ENCODE data around the gene TTC7B. TPM values are rescaled to one million over a fixed set of nuclear protein-coding genes. Genes with fewer than 3 reads are reported as not detected.

TTC7B gene
- total and polyA plus RNA-seq, 2 of the 13 experiments (the other 11 are each of a cell fraction or from before 2014, with no cell fraction given) = 1.3 to 3.2 TPM

DNA sequence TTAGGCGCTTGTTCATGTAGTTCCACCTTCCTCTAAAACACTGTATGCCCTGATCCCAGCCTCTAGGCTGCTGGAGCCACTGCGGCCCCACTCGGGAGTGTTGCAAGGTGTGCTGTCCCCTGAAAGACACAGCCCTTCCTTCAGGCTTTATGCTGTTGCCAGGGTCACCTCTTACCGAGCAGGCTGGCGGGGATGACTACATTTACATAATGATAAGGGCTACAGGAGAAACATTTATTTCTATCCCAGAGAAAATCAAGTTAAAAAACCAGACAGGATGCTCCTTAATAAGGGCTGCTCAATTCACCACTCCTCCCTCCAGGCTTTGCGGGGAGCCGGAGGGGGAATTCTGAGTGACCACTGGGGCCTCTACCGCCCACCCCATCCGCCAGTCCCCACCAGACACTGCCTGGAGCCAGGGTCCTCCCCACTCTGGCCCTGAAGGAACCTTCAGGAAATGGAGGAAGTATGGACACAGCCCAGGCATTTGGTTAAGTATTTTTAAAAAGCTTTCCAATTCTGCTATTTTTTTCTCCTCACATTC is 200.6 kb downstream of the TTC7B start:
- Histone ChIP-seq H3K36me3 (replicated peaks in 1 of 2; ENCODE audit: control insufficient read depth in 1 of 2, insufficient read depth in 2 of 2, low read length in 2 of 2) (no peaks in the 10 kb centered on the region), H3K9me3 (ENCODE audit: low read length) (no peaks in the 10 kb centered on the region), H3K9ac (ENCODE audit: insufficient read depth, low read depth, low read length) (no peak overlapping the region), H3K4me2 (ENCODE audit: low read depth, low read length) (no peak overlapping the region), H3K4me1 (ENCODE audit: insufficient read depth, low read length) (no peaks in the 10 kb centered on the region), H2AFZ (ENCODE audit: low read length) (no peak overlapping the region), H4K20me1 (ENCODE audit: insufficient read depth, low read length) (no peaks in the 10 kb centered on the region), H3K4me3 (replicated peaks in 1 of 3; ENCODE audit: insufficient read depth in 1 of 3, low read depth in 2 of 3, low read length in 3 of 3) (no peak overlapping the region), H3K27ac (ENCODE audit: extremely low read length, insufficient read depth, low read length) (no peak overlapping the region), H3K79me2 (ENCODE audit: insufficient read depth, low read length) (no peaks in the 10 kb centered on the region), H3K27me3 (ENCODE audit: control insufficient read depth in 1 of 2, insufficient read depth in 2 of 2, low read length in 2 of 2) (no peaks in the 10 kb centered on the region)
- no peak for ATAC-seq
- in situ Hi-C loops (cut with HindIII; ENCODE audit: extremely low pct_ligation_motif_present, low pct_unique_long_range_greater_than_20kb) = no loop called here
- ChIA-PET CTCF (ENCODE audit: low intra/inter-chr PET ratio, low total read pairs) (no interaction called here), POLR2A (no interaction called here)
- 59% methylated on average over 7 of the region's 9 CpGs for WGBS (ENCODE audit: low lambda C conversion rate)
- no peak for DNase-seq (ENCODE audit: low spot score)
- BruUV-seq (replicated peaks) = no TSS peak
- FAIRE-seq = no peak
- intact Hi-C loops (cut with micrococcal nuclease; ENCODE audit: unreplicated experiment) = no loop called here
- TF ChIP-seq ONECUT2 (CRISPR knock-in tag; IDR thresholded peaks at IDR 0.05) (no peak), ZBTB21 (CRISPR knock-in tag; IDR thresholded peaks at IDR 0.05) (no peak), ZNF615 (CRISPR knock-in tag; IDR thresholded peaks at IDR 0.05; ENCODE audit: borderline replicate concordance) (no peak), TAF1 (CRISPR knock-in tag; IDR thresholded peaks at IDR 0.05) (no peak), ZBTB38 (CRISPR knock-in tag; IDR thresholded peaks at IDR 0.05) (no peak), ZNF607 (CRISPR knock-in tag; IDR thresholded peaks at IDR 0.05; ENCODE audit: borderline replicate concordance) (no peak), KLF15 (CRISPR knock-in tag; IDR thresholded peaks at IDR 0.05; ENCODE audit: borderline replicate concordance) (no peak)
- TF ChIP-seq, protein P1, sequence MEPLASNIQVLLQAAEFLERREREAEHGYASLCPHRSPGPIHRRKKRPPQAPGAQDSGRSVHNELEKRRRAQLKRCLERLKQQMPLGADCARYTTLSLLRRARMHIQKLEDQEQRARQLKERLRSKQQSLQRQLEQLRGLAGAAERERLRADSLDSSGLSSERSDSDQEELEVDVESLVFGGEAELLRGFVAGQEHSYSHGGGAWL (CRISPR knock-in tag; IDR thresholded peaks at IDR 0.05) = no peak
- TF ChIP-seq, protein P2, sequence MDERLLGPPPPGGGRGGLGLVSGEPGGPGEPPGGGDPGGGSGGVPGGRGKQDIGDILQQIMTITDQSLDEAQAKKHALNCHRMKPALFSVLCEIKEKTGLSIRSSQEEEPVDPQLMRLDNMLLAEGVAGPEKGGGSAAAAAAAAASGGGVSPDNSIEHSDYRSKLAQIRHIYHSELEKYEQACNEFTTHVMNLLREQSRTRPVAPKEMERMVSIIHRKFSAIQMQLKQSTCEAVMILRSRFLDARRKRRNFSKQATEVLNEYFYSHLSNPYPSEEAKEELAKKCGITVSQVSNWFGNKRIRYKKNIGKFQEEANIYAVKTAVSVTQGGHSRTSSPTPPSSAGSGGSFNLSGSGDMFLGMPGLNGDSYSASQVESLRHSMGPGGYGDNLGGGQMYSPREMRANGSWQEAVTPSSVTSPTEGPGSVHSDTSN (CRISPR knock-in tag; IDR thresholded peaks at IDR 0.05) = no peak
- TF ChIP-seq, protein P3, sequence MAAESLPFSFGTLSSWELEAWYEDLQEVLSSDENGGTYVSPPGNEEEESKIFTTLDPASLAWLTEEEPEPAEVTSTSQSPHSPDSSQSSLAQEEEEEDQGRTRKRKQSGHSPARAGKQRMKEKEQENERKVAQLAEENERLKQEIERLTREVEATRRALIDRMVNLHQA (CRISPR knock-in tag; IDR thresholded peaks at IDR 0.05) = no peak
- TF ChIP-seq, protein P4, sequence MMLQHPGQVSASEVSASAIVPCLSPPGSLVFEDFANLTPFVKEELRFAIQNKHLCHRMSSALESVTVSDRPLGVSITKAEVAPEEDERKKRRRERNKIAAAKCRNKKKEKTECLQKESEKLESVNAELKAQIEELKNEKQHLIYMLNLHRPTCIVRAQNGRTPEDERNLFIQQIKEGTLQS (CRISPR knock-in tag; IDR thresholded peaks at IDR 0.05) = no peak
